Measurements from ENCODE around the gene GPRC5B. TPM values are rescaled to one million over a fixed set of nuclear protein-coding genes. Genes with fewer than 3 reads are reported as not detected.

GPRC5B gene
- total RNA-seq, 3 donors from 2014 or later: 16.3 to 26.6 (median 20.3) TPM

DNA sequence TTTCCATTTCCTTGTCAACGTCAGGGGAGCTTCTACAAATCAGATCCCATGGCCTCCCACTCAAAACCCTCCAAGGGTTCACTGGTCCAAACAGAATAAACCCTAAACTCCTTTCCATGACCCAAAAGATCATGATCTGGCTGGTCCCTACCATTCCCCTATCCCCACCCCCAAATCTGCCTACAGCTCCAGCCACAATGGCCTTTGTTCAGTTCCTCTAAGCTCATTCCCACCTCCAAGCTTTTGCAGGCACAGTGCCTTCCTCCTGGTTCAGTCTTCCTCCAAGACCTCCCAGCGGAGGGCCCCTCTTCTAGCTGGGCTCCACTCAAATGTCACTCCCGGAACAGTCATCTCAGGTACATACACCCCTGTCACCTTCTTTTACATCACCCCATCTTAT is 2.0 kb downstream of the GPRC5B start:
- H3K27ac ChIP-seq: peak overlapping the region; percentile 79 to 80
- no peak for TF ChIP-seq POLR2A (IDR thresholded peaks at IDR 0.05)
- TF ChIP-seq, protein P1, sequence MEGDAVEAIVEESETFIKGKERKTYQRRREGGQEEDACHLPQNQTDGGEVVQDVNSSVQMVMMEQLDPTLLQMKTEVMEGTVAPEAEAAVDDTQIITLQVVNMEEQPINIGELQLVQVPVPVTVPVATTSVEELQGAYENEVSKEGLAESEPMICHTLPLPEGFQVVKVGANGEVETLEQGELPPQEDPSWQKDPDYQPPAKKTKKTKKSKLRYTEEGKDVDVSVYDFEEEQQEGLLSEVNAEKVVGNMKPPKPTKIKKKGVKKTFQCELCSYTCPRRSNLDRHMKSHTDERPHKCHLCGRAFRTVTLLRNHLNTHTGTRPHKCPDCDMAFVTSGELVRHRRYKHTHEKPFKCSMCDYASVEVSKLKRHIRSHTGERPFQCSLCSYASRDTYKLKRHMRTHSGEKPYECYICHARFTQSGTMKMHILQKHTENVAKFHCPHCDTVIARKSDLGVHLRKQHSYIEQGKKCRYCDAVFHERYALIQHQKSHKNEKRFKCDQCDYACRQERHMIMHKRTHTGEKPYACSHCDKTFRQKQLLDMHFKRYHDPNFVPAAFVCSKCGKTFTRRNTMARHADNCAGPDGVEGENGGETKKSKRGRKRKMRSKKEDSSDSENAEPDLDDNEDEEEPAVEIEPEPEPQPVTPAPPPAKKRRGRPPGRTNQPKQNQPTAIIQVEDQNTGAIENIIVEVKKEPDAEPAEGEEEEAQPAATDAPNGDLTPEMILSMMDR (IDR thresholded peaks at IDR 0.05): no peak
- H3K4me1 ChIP-seq: no peaks in the 10 kb centered on the region
- peak overlapping the region; percentile 77 to 92 (median 82) for H3K4me3 ChIP-seq
- no peaks in the 10 kb centered on the region for H3K27me3 ChIP-seq
- intact Hi-C loops (cut with DNase I; ENCODE audit: low total_unique reads): loop anchor here (10.0 kb wide), 2 partner anchors 168 to 288 kb away; partner anchors contain the start of genes IQCK and KNOP1
- H3K36me3 ChIP-seq: no peaks in the 10 kb centered on the region
- H3K9me3 ChIP-seq: no peaks in the 10 kb centered on the region
- no peak for DNase-seq (ENCODE audit: low spot score in 2 of 2)

DNA sequence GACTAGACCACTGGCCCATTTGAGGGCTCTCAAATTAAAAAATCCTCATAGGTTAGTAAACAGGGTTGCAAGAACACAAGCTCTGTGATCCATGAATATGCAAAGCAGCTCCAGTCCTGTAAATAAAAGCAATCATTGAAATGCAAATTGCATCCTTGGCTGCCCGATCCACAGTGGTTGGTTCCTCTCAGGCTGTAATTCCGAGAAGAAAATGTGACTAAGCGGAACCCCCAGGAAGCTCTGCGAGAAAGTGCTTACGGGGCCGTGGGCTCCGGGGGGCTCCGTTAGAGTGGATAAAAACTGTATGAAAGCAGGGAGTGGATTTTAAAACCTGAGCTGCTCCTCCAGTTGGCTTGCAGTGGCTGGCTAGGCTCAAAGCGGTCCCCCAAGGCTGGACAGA is 2.5 kb downstream of the GPRC5B start:
- Histone ChIP-seq H3K4me3 (peak overlapping the region; percentile 77 to 92 (median 82)), H3K27ac (peak overlapping the region; percentile 79 to 80)
- intact Hi-C loops (cut with DNase I; ENCODE audit: low total_unique reads): loop anchor here (10.0 kb wide), 2 partner anchors 167 to 287 kb away; partner anchors contain the start of genes IQCK and KNOP1

DNA sequence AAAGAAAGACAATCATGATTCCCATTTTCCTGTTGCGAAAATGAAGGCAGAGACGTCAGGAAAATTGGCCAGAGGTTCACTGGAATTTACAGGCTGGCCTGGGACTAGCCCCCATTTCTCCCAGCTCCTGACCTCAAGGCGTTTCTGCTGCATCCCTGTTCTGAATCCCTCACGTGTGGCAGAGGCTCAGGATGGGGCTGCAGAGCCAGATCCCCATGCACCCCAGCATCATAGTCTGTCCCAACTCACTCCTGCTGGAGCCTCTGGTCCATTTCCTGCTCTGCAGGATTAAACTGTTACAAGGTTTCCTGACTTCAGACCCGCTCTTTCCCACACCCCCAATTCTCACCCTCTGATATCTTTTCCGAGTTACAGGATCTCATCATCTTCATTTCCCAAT is 2.9 kb downstream of the GPRC5B start:
- H3K4me3 ChIP-seq: peak overlapping the region in 1 of 3 donors; percentile 92
- intact Hi-C loops (cut with DNase I; ENCODE audit: low total_unique reads): loop anchor here (10.0 kb wide), 2 partner anchors 167 to 287 kb away; partner anchors contain the start of genes IQCK and KNOP1
- no peaks in the 10 kb centered on the region for H3K27me3 ChIP-seq
- H3K9me3 ChIP-seq: no peaks in the 10 kb centered on the region
- H3K4me1 ChIP-seq: no peaks in the 10 kb centered on the region
- DNase-seq (ENCODE audit: low spot score in 2 of 2): no peak
- no peaks in the 10 kb centered on the region for H3K36me3 ChIP-seq
- H3K27ac ChIP-seq: no peak overlapping the region
- TF ChIP-seq POLR2AphosphoS5 (IDR thresholded peaks at IDR 0.05) (no peak), POLR2A (IDR thresholded peaks at IDR 0.05) (no peak)
- TF ChIP-seq, protein P1 (IDR thresholded peaks at IDR 0.05): no peak

More for the DNA sequence above, 2.5 kb downstream of the GPRC5B start:
- no peak for DNase-seq (ENCODE audit: low spot score in 2 of 2)
- no peaks in the 10 kb centered on the region for H3K9me3 ChIP-seq
- H3K27me3 ChIP-seq: no peaks in the 10 kb centered on the region
- TF ChIP-seq, protein P1 (IDR thresholded peaks at IDR 0.05): no peak
- TF ChIP-seq POLR2A (IDR thresholded peaks at IDR 0.05) (no peak), POLR2AphosphoS5 (IDR thresholded peaks at IDR 0.05) (no peak)
- H3K4me1 ChIP-seq: no peaks in the 10 kb centered on the region
- no peaks in the 10 kb centered on the region for H3K36me3 ChIP-seq

DNA sequence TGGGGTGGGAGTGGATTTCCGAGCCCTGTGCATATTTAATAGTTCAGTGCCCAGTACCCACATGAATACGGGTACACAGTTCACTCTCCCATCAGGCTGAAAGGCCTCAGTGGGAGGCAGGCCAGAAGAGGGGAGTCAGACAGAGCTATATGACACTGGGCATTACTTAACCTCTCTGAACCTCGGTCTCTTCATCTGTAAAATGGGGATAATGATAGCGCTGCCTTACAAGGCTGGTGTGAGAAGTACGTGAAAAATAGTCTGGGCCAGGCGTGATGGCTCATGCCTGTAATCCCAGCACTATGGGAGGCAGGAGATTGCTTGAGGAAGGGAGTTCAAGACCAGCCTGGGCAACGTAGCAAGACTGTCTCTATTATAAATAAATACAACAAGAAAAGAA is 3.6 kb downstream of the GPRC5B start:
- Histone ChIP-seq H3K9me3 (no peaks in the 10 kb centered on the region), H3K4me1 (peaks cover 0 to under 1% of the 10 kb centered on the region in 2 donors), H3K4me3 (no peak overlapping the region), H3K27ac (no peak overlapping the region), H3K36me3 (no peaks in the 10 kb centered on the region), H3K27me3 (no peaks in the 10 kb centered on the region)
- DNase-seq (ENCODE audit: low spot score in 2 of 2): no peak
- TF ChIP-seq, protein P1 (IDR thresholded peaks at IDR 0.05): no peak
- no peak for TF ChIP-seq POLR2A (IDR thresholded peaks at IDR 0.05)
- no peak for TF ChIP-seq POLR2AphosphoS5 (IDR thresholded peaks at IDR 0.05)
- intact Hi-C loops (cut with DNase I; ENCODE audit: low total_unique reads): loop anchor here (10.0 kb wide), 2 partner anchors 166 to 286 kb away; partner anchors contain the start of genes IQCK and KNOP1

DNA sequence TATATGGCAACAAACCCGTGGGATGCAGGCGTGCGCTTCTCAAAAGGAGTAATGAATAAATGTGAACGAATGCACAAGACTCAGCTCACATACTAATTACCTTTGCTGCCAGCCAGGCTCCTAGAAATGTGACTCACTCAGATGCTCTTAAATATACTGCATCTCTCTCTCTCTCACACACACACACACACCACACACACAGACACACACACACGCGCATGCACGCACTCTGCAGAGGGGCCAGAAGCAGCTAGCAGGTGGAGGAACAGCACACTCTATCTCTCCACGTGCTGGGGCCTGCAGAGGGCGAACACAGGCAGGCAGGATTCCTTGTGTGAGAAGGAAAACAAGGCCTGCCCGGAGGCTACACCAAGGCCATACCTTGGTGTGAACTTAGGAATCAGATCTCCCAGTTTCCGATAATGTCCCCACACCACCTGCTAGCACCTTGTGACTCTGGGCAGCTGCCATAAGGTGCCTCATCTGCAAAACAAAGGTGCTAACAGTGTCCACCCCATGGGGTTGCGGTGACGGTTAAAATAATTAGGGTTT is 5.3 kb downstream of the GPRC5B start:
- intact Hi-C loops (cut with DNase I; ENCODE audit: low total_unique reads): no loop called here
- H3K27me3 ChIP-seq: no peaks in the 10 kb centered on the region
- DNase-seq (ENCODE audit: low spot score in 2 of 2): peak in 1 of 2 donors; percentile 36
- TF ChIP-seq POLR2A (IDR thresholded peaks at IDR 0.05) (no peak), POLR2AphosphoS5 (IDR thresholded peaks at IDR 0.05) (no peak)
- TF ChIP-seq, protein P1 (IDR thresholded peaks at IDR 0.05): no peak
- peaks cover 0 to 4% of the 10 kb centered on the region in 2 donors for H3K4me1 ChIP-seq
- no peaks in the 10 kb centered on the region for H3K9me3 ChIP-seq
- peak overlapping the region; percentile 46 to 70 for H3K27ac ChIP-seq
- H3K36me3 ChIP-seq: no peaks in the 10 kb centered on the region
- H3K4me3 ChIP-seq: no peak overlapping the region
